NCI-H2029 (cell line): ENCODE data around the gene CPSF3.

ENCODE experiments used
- DNase-seq: peaks from one replicate; lab custom pipeline; 2025; lab: John Stamatoyannopoulos, UW

CPSF3 gene

DNA sequence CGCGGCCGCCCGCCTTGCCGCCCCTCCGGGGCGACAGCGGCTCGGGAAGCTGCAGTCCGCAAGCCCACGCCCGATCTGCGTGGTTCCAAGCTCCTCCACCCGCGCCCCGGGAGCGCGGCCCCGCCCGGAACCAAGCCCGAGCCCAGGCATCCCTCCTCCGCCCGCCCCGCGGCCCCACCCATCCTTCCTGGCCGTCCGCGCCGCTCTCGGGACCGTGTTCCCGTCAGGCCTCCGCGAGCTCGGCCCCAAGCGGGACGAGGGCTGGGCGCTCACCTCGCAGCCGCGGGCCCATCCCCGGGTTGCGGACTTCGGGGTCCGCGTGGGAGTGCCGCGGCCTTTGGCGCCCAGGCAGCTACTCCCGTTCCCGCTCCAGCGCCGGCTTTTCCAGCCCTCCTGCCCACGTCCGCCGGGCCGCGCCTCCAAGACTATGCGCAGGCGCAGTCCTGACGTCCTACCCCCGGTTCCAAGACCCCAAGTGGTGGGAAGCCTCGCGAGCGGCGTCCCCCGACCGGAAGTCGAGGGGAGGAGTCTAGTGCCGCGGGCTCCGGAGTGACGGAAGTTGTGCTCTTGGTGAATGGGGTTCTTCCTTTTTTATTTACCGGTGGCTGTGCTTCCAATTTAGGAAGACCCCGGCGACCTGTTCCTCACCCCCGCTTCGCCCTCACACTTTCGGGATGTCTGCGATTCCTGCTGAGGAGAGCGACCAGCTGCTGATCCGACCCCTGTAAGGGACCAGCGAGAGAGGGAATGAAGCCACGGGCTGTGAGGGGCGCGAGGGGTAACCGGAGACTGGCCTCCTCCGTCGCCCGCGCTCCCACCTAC lies at the start of gene CPSF3, which contains the start of gene ITGB1BP1:
CPSF3 (plus strand) TSS at position 555 of the 822 bp plus-strand sequence; CDS start at position 675, 120 bp downstream.
ITGB1BP1 (minus strand) TSS at position 429 of the 822 bp plus-strand sequence. CDS start 4,831 bp downstream, outside the sequence.
- DNase-seq, result peak; percentile 93

DNA sequence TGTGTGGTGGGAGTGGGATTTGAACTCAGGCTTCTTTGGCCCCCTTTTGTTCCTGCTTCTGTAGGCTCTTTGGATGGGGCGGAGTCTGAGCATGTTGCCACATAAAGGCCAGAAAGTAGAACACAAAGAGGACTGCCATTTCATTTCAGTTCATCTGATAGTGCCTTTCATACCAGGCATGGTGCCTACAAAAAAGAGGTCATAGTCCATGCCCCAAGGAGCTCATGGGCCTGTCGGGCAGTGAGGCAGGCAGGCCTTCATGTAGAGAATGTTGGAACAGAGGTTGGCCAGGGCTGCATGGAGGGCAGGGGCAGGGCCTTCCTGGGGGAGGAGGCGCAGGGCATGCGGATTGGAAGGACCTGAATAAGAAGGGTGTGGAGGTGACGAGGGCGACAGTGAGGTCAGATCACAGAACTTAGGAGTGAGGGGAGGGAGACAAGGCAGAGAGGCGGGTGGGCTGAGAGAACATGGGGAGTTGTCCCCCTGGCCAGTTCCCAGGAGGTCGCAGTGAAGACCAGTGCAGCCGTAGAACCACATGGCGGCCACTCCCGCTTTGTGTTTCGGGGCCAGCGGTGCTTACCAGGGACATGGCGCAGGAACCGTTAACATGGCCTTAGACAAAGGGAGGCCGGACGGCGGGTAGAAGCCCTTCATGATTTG lies 49.3 kb upstream of the CPSF3 start:
- DNase-seq, result no peak

DNA sequence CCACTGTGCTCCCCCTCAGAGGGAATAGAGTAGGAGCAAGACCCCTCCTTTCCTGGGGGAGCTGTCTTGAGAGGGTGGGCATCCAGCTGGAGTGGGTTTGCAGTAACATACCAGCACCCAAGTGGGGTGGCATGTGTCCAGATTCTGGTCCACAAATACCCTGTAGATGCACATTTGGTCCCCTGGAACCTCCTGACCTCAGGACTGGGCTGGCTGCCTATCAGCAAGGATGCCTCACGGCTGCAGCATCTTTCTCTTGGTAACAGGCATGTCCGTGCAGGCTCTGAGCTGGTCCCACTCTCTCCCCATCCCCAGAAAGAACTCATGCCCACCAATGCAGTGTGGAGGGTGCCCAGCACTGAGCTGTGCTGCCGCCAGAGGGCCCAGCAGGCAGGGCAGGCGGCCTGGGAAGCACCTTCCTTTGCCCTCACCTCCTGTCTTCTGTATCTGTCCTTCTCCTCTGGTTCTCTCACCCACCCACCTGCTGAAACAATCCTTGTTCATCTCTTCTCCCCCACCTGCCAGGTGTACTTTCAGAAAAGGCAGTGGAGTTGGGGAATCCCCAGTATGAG lies 47.5 kb upstream of the CPSF3 start:
- DNase-seq, result no peak

DNA sequence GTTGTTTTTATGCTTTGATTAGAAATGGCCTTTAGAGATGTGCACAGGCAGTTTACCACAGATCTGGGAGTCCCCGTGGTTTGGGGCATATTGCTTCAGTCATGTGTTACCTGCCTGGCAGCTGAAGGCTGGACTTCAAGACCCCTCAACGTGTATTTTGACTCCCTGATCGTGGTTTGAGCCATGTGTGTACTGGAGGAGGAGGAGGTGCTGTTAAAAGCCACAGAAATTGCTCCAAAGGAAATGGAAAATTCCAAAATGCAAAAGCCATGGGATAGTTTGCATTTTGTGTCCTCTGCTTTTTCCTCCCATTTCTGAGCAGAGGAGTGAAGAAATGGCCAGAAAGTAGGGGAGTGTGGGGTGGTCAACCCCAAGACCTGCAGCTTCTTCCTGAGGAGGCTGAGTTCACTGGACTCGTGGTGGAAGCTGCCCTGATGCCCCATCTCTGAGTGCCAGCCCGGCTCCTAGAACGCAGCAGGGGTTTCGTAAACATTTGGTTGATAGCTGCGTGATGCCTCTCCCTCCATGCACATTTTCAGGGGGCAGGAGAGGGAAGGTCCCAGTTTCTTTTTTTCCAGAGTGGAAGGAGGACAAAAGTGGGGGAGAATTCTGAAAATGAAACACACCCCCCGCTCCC lies 45.9 kb upstream of the CPSF3 start:
- DNase-seq, result no peak

DNA sequence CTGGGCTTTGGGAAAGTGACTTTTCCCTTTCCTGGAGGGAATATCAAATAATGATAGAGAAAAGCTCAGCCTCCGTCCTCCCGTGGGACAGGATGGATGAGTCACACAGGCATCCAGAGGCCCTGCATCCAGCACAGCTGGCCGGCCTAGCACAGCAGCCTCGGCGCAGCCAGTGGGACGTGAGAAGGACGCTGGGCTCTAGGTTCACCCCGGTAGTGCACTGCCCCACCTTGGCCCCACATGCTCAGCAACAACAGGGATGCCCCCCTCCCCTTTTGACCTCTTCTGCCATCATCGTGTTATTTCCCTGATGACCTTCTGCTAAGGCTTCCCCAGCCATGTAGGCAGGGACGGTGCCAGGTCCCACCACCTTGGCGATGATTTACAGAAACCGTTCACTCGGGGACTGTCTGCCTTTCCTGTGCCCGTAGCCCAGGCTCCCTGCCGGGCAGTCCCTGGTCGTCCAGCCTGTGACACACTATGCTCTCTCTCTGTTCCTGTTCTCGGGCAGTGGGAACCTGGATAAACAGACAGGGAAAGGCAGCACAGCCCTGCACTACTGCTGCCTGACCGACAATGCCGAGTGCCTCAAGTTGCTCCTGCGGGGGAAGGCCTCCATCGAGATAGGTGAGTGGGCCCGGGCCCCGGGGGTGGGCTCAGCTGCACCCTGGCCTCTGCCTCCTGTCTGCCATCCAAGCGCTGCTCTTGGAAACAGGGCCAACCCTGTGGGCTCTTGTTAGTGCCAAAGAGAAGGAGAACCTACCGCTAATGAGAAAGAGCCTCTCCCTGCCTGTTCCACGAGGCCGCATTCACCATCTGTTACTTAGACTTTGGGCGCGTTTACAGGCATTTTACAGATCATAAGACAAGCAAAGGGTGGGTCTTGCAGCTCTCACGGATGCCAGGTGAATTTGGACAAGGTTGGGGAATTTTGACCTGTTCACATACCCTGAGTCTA lies 44.7 kb upstream of the CPSF3 start:
- no peak for DNase-seq

DNA sequence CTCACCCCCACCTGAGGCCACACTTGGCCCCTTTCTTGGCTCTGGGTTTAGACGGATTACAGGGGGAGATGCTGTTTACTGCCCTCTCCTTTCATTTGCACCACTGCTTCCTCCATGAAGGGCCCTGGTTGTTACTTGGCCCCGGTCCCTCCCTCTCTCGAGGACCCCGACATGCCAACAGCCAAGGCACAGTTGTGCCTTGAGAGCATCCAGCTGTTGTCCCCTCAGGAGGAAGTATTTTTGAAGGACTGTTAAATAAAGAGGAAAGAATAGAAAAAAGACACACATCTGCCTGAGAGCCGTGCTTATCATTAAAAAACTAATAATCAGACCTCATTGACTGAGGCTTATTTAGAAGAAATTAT lies 44.1 kb upstream of the CPSF3 start:
- DNase-seq, result no peak

DNA sequence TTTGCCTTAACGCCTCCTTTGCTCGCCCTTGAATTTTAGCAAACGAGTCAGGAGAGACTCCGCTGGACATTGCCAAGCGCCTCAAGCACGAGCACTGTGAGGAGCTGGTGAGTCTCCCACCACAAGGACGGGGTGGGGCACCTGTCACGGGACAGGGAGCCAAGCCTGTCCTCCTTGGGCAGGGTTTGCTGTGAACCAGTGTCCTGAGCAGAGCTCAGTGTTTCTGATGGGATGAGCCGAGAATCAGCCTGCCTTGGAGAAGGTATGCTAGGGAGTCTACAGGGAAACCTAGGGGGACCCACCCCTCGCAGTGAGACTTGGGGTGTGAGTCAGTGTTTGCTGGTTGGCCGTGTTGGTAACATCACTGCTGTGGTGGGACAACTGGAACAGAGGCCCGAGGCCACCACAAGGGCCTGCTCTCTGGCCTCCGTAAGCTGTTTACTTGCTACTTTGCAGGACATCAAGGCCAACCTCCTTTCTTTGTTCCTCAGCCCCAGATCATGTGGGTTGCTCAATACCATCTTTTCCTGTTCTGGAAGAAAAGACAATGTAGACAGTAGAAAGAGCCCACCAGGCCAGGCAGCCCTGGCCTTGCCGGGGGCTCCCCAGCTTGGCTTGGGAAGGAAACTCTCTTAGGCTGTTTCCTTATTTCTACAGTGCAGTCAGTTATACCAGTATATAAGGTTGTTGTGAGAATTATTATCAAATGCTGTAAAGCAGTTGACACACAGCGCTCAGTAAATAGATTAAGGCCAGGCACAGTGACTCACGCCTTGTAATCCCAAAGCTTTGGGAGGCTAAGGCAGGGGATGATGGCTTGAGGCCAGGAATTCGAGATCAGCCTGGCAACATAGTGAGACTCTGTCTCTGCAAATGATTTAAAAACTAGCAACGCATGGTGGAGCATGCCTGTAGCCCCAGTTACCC lies 42.5 kb upstream of the CPSF3 start:
- DNase-seq, result no peak

DNA sequence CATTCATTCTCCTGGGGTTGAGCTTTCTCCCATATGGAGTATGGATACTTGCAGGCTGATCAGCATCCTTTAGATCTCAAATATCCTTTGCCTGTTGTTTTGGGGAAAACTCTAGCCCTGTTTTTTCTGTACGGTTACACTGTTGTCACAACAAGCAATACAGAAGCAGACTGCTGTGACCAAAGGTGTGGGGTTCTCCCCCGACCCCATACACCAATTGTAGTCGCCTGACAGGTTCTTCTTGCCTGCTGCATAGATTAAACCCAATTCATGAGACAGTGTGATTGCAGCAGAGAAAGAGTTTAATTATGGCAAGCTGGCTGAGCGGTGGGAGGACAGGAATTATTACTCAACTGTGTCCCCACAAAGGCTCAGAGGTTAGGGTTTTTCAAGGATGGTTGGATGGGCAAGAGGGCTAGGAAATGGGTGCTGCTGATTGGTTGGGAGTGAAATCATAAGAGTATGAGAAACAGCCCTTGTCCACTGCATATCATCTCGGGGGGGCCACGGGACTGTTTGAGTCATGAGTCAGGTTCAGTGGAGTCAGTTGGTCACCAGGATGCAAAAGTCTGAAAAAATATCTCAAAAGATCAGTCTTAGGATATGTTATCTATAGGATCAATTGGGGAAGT lies 40.7 kb upstream of the CPSF3 start:
- DNase-seq, result no peak

DNA sequence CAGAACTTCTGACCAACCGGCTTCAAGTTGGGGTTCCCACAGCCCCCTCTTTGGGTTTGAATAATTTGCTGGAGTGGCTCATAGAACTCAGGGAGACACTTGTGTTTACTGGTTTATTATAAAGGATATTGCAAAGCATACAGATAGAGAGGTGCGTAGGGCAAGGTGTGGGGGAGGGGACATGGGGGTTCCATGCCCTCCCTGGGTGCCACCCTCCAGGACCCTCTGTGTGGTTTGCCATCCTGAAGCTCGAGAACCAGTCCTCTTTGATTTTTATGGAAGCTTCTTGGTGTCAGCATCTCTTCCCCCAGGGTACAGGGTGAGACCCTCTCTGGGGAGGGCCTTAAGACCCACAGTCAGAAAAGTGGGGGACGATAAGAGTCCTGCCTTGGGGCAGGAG lies 38.9 kb upstream of the CPSF3 start:
- DNase-seq, result no peak

DNA sequence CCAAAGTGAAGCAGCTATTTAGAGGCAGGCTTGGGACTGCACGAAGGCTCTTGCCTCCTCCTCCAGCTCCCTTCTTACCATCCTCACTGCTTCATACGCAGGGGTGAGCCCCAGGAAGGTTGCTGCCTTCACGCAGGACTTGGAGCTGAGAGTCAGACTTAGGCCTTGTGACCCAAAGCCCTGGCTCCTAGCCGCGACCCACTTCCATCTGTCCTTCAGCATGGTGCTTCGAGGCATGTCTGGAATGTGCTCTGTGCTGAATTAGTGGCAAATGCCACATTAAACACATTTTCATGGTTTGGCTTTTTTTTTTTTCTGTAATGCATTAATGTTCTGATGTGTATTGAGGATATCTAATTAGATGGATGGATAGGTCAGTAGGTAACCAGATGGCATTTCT lies 37.6 kb upstream of the CPSF3 start:
- no peak for DNase-seq

DNA sequence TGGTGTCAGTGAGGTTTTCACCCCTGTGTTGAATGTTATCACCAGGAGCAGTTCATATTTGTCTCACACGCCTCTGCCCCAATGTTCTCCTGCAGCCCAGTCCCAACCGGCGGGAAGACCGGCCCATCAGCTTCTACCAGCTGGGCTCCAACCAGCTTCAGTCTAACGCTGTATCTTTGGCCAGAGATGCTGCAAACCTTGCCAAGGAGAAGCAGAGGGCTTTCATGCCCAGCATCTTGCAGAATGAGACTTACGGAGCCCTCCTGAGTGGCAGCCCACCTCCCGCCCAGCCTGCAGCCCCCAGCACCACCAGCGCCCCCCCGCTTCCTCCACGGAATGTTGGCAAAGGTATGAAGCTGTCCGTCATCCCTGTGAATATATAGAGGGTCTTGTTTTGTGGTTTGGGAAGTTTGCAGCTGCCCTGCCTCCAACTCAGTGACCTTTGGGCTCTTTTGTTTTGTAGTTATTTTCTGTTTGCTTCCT lies 35.2 kb upstream of the CPSF3 start:
- no peak for DNase-seq

DNA sequence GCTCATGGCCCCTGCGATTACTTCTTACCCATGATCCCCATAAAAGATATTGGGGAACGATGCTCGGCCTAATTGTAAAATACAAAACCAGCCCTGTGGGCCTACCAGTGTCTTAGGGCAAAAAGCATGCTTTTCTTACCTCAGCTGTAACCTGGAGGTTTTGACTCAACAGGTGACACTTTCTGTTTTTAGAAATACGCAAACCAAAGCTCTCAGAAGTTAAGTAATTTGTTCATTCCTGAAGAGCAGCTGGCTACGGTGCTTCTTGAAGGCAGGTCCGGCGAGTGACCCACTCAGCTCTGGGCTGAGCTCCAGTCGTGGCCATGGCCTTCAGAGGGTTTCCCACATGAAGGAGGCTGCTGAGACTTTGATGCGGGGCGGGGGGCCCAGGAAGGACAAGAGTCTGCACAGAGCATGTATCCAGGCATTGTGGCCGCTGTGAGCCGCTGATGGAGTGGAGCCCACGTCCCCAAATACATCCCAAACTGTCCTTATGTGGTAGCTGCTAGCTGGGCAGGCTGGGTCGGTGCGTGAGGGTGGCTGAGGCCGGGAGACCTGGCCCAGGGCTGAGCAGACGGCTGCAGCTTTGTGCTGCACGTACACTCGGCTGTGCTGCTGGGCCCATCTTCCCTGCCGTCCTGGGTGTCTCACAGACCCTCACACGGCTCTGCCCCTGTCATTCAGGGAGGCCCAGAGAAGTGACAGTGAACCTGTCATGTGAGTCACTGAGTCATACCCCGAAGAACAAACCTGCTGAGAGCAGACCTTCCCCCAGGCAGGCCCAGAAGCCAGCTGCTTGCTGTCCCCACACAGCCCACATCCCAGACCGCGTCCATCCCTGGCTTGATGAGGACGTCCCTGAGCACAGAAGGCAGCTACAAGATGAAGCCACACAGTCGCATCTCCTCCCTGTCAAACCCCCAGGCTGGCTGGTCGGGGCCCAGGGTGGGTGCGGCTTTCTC lies 34.2 kb upstream of the CPSF3 start:
- DNase-seq, result no peak

DNA sequence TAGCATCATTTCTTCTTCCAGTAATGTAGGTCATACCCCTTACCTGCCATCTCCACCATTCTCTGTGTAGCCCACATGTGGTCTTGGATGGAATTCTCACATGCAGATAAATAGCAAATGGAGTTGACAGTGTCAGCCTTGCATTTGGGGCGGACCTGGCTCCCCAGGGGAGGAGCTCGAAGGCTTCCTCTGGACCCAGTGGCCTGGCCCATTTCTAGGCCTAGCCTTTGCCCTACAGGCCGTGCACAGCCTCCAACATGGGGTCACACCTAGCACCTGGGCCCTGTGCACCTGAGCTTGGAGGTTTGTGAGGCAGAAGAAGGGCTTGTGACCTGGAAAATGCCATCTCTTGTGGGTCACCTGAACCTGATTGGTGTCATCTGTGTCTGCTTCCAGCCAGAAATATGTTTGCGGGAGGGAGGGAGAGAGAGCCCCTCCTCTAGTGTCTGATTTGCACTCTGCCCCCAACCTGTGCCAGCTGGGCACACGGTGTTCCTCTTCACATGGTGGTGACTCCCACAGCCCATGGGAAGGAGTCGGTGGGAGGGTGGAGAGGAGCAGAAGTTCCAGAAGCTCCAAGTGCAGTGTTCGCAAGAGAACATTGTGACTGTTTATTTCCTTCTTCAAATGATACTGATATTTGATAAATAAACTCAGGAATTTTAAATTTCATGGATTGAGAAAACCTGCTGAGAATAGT lies 33.2 kb upstream of the CPSF3 start:
- DNase-seq, result no peak

DNA sequence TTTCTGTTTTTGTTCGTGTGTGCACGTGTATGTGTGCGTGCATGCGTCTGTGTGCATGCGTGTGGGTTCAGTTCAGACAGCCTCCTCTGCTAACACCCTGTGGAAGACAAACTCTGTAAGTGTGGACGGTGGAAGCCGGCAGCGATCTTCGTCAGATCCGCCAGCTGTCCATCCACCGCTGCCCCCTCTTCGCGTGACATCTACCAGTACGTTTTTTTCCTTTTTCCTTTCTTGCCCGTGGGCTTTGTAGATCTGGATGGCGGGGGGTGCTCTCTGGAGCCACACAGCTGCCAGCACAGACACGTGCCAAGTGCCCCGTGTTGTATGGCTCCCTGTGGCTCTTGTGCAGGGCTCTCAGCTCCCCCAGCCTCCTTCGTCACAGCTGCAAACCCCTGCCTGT lies 32.5 kb upstream of the CPSF3 start:
- DNase-seq, result no peak

DNA sequence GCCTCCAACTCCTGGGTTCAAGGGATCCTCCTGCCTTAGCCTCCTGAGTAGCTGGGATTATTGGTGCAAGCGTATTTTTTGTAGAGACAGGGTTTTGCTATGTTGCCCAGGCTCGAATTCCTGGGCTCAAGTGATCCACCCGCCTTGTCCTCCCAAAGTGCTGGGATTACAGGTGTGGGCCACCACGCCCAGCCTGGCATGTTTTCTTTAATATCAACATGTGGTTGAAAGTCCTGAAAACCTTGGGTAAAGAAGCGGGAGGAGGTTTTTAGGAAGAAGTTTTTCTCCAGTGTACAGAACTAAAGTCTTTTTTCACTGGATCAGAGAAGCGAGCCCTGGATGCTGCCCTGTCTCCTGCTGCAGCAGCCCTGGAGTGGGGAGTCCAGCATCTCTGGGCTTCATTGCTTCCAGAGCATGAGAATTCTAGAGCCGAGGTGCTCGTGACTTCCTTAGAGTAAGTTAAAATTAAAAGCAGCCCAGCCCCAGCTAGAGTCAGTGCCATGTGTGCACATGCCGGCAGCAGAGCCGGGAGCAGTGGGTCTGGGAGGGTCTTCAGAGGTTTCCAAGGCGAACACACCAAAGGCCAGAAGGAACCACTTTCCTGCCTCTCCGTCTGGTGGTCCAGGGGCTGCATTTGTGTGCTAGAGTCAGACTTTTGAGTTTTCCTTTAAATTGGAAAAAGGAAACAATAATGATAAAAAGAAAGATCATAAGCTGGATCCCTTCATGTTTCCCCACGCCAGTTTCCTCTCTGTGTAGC lies 31.3 kb upstream of the CPSF3 start:
- no peak for DNase-seq

DNA sequence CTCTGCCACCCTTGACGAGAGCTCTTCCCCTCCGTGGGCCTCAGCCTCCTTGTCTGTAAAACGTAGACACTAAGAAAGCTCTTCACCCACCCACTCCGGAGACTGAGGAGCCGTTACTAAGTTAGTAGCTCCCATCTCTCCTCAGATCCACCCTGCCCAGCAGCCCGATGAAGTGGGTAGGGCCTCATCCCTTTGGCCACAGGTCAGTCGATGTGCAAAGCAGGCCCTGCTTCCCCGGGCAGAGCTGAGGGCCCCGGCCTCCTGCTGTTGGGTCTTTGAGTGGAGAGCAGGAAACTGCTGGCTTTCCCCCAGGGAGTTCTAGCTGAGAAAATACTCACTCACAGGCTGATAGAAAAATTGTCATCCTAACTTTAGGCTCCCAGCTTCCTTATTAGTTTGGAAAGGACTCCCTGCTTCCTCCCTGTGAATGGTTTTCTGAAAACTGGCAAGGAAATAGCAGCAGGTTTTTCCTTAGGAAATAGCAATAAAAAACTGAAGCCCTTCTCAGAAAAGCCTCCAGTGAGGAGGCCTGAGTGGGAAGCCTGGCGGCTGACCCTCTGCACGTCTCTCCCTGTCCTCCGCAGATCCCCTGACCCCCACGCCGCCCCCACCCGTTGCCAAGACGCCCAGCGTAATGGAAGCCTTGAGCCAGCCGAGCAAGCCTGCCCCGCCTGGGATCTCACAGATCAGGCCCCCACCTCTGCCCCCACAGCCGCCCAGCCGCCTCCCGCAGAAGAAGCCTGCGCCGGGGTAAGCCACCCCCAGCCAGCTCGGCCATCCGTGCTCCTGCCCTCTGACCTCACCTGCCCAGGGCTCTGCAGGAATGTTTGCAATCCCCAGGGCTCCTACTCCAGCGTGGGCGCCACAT lies 30.3 kb upstream of the CPSF3 start:
- DNase-seq, result no peak
